ENCODE measurements around the gene RGS6.

The RGS6 gene

DNA sequence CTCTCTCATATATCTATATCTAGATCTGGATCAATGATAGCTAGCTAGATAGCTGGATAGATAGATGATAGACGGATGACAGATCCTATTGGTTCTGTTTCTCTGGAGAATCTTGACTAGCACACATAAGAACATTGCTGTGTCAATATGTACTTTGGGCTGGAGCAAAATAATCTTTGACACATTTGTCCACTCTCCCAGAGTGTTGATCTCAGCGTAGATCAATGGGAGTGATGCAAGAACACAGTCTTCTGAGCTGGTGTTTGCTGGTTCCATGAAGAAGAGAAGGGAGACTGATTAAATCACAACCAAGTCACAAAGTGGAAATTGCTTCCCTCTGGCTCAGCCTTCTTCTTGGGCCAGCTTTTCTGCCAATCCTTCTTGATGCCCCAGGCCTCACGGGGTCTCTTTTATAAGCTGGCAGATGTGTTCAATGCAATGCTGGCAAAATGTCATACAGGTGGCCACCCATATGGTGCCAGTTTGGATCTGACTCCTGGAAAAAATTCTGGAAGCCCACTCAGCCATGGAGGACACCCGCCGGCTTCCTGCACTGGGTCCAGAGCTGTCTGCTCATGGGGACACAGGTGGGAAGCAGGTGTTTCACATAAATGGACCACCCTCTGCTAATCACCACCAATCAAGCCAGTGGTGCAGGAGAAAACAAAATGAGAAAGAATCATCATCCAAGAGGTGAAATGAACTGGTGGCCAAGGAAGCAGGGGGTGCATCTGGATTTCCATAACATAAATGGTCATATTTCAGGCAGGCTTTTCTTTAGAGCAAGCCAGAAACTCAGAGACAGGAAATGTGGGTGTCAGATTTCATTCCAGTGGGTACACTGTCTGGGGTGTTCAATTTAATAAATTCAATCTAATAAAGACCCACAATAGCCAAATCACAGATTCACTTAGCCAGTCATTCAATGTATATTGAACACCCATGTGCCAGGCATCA lies 651.4 kb downstream of the RGS6 start:
- H3K27ac ChIP-seq: no peak overlapping the region
- TF ChIP-seq, protein P1, sequence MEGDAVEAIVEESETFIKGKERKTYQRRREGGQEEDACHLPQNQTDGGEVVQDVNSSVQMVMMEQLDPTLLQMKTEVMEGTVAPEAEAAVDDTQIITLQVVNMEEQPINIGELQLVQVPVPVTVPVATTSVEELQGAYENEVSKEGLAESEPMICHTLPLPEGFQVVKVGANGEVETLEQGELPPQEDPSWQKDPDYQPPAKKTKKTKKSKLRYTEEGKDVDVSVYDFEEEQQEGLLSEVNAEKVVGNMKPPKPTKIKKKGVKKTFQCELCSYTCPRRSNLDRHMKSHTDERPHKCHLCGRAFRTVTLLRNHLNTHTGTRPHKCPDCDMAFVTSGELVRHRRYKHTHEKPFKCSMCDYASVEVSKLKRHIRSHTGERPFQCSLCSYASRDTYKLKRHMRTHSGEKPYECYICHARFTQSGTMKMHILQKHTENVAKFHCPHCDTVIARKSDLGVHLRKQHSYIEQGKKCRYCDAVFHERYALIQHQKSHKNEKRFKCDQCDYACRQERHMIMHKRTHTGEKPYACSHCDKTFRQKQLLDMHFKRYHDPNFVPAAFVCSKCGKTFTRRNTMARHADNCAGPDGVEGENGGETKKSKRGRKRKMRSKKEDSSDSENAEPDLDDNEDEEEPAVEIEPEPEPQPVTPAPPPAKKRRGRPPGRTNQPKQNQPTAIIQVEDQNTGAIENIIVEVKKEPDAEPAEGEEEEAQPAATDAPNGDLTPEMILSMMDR (conservative IDR thresholded peaks at IDR 0.05): no peak
- no peak for TF ChIP-seq ZFX (IDR thresholded peaks at IDR 0.05)

DNA sequence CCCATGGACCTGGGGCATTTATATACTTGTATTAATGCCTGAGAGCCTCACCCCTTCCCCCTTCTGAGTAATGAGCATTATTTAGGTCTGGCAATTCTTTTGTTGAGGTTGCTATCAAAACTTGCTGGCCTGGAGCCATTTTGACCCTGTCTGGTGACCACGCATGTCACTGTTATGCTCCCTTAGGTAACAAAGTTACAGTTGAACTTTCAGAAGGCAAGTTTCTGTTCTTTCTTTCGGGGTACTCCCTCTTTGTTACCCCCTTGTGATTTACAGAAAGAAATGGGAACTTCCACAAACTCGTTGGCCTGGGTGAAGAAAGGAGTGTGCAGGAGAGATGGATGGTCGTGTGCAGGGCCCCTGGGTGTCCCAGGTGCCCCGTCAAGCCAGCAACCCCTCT lies 656.3 kb downstream of the RGS6 start:
- no peak for TF ChIP-seq ZFX (IDR thresholded peaks at IDR 0.05)
- TF ChIP-seq, protein P1 (conservative IDR thresholded peaks at IDR 0.05): no peak
- no peak overlapping the region for H3K27ac ChIP-seq

DNA sequence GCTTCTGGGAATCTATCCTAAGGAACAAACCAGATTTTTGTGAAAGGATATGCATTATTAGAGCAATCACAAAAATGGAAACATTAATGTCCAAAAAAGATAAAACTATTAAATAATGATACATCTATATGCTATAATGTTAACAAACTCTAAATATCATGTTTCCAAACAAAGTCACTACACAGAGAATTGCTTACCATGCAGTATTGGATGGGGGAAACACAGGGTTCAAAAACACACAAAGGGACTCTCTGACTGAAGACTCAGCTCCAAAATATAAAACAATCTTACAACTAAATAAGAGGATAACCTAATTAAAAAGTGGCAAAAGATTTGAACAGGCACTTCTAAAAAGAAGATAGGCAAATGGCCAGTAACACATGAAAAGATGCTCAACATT lies 657.4 kb downstream of the RGS6 start:
- TF ChIP-seq, protein P1 (conservative IDR thresholded peaks at IDR 0.05): no peak
- TF ChIP-seq ZFX (IDR thresholded peaks at IDR 0.05): no peak
- H3K27ac ChIP-seq: no peak overlapping the region

DNA sequence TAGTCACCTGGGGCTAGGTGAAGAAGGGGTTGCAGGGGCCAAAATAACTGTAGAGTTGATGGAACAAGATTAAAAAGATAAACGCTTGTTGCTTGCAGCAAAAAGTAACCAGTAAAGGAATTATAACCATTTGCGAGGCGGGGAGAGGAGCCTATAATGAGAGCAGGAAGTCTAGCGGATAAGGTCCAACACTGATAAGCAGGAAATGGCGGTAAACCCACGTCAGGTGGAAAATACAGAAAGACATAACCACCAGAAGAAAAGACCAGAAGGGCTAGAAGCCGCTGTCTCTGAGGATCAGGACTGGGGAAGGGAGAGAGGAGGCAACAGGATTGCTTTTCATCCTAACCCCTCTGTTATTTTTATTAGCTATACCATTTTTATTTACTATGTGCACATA lies 658.3 kb downstream of the RGS6 start:
- no peak overlapping the region for H3K27ac ChIP-seq
- TF ChIP-seq, protein P1 (conservative IDR thresholded peaks at IDR 0.05): no peak
- TF ChIP-seq ZFX (IDR thresholded peaks at IDR 0.05): no peak

DNA sequence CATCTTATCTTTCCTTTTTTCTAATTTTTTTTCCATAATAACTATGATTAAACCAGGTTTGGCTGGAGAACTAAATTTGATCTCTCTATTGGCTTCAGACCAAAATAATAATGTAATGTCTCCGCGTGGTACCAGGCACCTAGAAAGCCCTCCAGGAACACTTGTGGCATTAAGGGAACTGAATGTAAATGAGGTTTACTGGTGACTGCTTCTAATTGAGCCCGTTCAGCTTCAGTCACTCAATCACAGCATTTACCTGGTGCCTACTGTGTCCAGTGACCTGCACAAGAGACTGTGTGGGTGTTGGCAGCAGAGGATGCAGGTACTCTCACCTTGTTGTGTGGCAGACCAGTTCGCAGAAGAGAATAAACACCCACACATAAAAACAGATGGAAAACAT lies 659.2 kb downstream of the RGS6 start:
- TF ChIP-seq, protein P1 (conservative IDR thresholded peaks at IDR 0.05): no peak
- TF ChIP-seq ZFX (IDR thresholded peaks at IDR 0.05): no peak
- no peak overlapping the region for H3K27ac ChIP-seq

DNA sequence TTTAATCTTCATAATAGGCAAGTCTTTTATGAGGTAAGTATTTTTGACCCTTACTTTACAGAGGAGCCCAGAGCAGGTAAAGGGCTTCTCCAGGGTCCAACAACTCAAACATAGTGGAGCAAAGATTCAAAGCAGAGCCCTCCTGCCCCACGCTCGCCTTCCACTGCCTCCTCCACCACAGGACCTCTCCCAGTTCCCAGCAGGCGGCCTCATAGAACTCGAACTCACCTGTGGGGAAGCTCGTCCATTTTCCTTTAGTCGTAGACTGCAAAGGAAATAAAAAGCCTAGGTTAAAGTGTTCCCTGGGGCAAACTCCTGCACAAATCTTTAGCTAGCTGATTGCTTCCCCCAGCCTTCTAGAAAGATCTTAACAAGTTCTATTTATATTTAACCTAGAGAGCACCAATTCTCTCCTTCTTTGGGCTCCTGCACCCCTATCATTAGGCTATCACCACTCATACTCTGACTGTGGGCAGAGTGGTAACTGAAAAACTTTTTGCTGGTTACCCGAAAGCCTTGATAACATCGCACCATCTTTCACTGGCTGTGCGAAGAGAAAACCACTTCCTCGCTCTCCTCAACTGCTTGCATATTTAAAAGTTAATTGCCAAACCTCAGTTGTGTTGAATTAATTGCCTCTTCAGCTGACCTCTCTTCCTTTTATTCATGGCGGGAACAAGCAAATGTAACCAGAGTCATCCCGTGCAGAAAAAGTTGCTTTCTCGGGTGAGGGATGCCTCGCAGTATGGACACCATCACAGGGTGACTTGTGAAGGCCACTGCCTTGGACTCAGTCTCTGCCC lies 662.1 kb downstream of the RGS6 start:
- TF ChIP-seq, protein P1 (conservative IDR thresholded peaks at IDR 0.05): no peak
- no peak for TF ChIP-seq ZFX (IDR thresholded peaks at IDR 0.05)
- H3K27ac ChIP-seq: no peak overlapping the region
